Sigmoid colon (tissue), 3 donors: Measurements from ENCODE around the gene COL12A1.

Experiments used
- POLR2A ChIP-seq, 2 donors: fragments of 450-650 bp; IDR thresholded peaks; one replicate each; pipeline ENCODE4 v1.6.1; 2016; ENCODE audit warnings: antibody characterized with exemption in 2 of 2, mild to moderate bottlenecking in 2 of 2, moderate library complexity in 2 of 2
- TF ChIP-seq, protein P1 (sequence below), 4 experiments: fragments of 450-650 bp in 3 of 4; fragments of 200-600 bp in 1 of 4; IDR thresholded peaks; one replicate each; pipeline ENCODE4 v1.5.1; 2016 to 2019; ENCODE audit warnings: antibody characterized with exemption in 4 of 4, mild to moderate bottlenecking in 3 of 4, moderate library complexity in 2 of 4

DNA sequence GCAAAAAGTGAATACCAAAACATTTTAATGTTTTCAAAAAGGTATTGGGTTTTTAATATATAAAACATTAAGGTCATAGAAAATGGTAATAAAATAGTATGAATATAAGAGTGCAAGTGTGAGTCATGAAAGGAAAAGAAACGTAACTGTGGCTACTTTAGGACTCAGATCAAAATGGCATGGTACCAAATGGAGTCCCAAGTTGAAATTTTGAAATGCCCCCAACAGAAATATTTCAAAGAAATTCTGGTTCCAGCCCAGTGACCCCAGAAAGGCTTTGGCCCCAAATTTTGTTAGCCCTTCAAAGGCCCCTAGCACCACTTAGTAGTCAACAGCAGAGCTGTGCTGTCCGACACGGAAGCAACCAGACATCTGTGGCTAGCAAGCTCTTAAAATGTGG is 6.0 kb downstream of the COL12A1 start:
- TF ChIP-seq, protein P1, sequence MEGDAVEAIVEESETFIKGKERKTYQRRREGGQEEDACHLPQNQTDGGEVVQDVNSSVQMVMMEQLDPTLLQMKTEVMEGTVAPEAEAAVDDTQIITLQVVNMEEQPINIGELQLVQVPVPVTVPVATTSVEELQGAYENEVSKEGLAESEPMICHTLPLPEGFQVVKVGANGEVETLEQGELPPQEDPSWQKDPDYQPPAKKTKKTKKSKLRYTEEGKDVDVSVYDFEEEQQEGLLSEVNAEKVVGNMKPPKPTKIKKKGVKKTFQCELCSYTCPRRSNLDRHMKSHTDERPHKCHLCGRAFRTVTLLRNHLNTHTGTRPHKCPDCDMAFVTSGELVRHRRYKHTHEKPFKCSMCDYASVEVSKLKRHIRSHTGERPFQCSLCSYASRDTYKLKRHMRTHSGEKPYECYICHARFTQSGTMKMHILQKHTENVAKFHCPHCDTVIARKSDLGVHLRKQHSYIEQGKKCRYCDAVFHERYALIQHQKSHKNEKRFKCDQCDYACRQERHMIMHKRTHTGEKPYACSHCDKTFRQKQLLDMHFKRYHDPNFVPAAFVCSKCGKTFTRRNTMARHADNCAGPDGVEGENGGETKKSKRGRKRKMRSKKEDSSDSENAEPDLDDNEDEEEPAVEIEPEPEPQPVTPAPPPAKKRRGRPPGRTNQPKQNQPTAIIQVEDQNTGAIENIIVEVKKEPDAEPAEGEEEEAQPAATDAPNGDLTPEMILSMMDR (IDR thresholded peaks at IDR 0.05), result no peak
- no peak for TF ChIP-seq POLR2A (IDR thresholded peaks at IDR 0.05)
